ENCODE results near the gene KMO.

The KMO gene

GRCh38 chr1:241569848-241570247 lies 37.7 kb downstream of the KMO start:
- no peak for DNase-seq (ENCODE audit: extremely low read depth, low read depth)
- no peak for TF ChIP-seq CTCF (IDR thresholded peaks at IDR 0.05; ENCODE audit: low read depth, low read length, missing control alignments)
- H3K4me3 ChIP-seq (replicated peaks; ENCODE audit: low read depth, low read length), result no peak overlapping the region

DNA sequence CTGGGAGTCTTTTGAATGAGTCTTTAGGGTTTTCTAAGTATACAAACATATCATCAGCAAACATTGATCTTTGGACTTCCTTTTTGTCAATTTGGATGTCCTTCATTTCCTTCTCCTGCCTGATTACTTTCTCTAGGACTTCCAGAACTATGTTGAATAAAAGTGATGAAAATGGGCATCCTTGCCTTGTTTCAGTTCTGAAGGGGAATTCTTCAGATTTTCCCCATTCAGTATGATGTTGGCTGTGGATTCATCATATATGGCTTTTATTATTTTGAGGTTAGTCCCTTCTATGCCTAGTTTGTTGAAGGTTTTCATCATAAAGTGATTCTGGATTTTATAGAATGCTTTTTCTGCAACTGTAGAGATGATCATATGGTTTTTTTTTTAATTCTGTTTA lies 42.0 kb downstream of the KMO start:
- H3K4me3 ChIP-seq (replicated peaks; ENCODE audit: low read depth, low read length), result no peak overlapping the region
- no peak for DNase-seq (ENCODE audit: extremely low read depth, low read depth)
- no peak for TF ChIP-seq CTCF (IDR thresholded peaks at IDR 0.05; ENCODE audit: low read depth, low read length, missing control alignments)

DNA sequence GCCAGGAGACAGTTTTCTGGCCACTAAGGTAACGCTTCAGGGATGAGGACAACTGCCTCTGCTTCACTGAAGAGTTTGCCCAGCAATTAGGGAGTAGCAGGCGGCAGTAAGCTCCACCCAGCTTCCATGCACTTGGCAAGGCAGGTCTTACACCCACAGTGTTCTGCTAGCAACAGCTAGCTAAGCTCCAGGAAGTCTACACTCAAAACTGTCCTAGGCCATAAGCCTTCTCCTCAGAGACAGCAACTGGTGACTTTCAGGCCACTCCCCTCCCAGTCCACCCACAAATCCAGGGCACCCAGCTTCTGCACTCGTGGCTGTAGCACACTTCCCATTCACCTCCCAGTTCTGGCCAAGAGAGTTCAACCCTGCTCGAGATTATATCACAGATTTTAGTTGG lies 47.3 kb downstream of the KMO start:
- DNase-seq (ENCODE audit: extremely low read depth, low read depth), result no peak
- no peak overlapping the region for H3K4me3 ChIP-seq (replicated peaks; ENCODE audit: low read depth, low read length)
- TF ChIP-seq CTCF (IDR thresholded peaks at IDR 0.05; ENCODE audit: low read depth, low read length, missing control alignments), result no peak

GRCh38 chr1:241582921-241583321 lies 50.7 kb downstream of the KMO start:
- DNase-seq (ENCODE audit: extremely low read depth, low read depth), result no peak
- no peak overlapping the region for H3K4me3 ChIP-seq (replicated peaks; ENCODE audit: low read depth, low read length)
- TF ChIP-seq CTCF (IDR thresholded peaks at IDR 0.05; ENCODE audit: low read depth, low read length, missing control alignments), result no peak

DNA sequence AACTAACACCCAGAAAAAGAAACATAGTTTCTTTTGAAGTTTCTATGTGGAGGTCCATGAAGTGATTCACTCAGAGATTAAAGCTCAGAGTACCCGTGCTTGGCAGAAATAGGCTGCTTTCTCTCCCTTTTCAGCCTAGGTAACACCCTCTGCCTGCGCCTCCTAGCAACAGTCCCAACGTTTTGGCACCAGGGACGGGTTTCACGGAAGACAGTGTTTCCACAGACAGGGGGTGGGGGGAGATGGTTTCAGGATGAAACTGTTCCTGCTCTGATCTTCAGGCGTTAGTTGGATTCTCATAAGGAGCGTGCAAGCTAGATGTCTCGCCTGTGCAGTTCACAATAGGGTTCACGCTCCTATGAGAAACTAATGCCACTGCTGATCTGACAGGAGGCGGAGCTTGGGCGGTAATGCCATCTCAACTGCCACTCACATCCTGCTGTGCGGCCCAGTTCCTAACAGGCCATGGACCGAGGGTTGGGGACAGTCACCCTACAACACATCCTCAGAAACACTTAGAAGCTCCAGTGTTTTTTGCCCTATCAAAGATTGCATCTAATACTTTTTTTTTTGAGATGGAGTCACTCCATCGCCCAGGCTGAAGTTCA lies 54.8 kb downstream of the KMO start:
- no peak for DNase-seq (ENCODE audit: extremely low read depth, low read depth)
- no peak overlapping the region for H3K4me3 ChIP-seq (replicated peaks; ENCODE audit: low read depth, low read length)

DNA sequence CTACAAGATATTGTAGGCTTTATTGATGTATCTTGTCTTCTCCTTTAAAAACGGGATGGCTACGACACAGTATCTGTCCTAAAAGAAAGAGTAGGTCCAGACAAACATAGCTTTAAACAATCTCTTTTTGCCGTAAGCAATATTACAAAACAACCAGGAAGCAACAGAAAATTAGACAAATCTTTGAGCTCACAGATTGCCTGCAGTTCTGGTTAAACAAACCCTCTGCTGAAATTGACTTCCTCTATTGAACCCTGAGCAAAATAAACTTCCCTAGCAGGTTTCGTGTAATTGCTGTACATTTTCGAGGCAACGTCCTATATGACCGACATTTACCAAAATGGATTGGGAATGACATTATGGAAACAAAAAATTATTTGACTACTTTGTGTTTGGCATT lies 57.3 kb downstream of the KMO start:
- no peak for TF ChIP-seq CTCF (IDR thresholded peaks at IDR 0.05; ENCODE audit: low read depth, low read length, missing control alignments)
- no peak overlapping the region for H3K4me3 ChIP-seq (replicated peaks; ENCODE audit: low read depth, low read length)
- no peak for DNase-seq (ENCODE audit: extremely low read depth, low read depth)

More for the DNA sequence above, 54.8 kb downstream of the KMO start:
- TF ChIP-seq CTCF (IDR thresholded peaks at IDR 0.05; ENCODE audit: low read depth, low read length, missing control alignments), result no peak

- no peak for DNase-seq (ENCODE audit: extremely low read depth, low read depth)
- TF ChIP-seq CTCF (IDR thresholded peaks at IDR 0.05; ENCODE audit: low read depth, low read length, missing control alignments), result no peak
Observed at GRCh38 chr1:241590719-241591118, 58.5 kb downstream of the KMO start.

More at GRCh38 chr1:241590719-241591118, 58.5 kb downstream of the KMO start:
- no peak overlapping the region for H3K4me3 ChIP-seq (replicated peaks; ENCODE audit: low read depth, low read length)
